NCI-H1417 (cell line): ENCODE data around the gene RAB7A.

Experiments
- DNase-seq, 3 experiments: peaks; one replicate each; lab custom pipeline; 2025; lab: John Stamatoyannopoulos, UW

The RAB7A gene

GRCh38 chr3:128853826-128854225, 127.8 kb downstream of the RAB7A start:
- no peak for DNase-seq

- no peak for DNase-seq
Observed at GRCh38 chr3:128854475-128854874, 128.5 kb downstream of the RAB7A start.

- no peak for DNase-seq
Observed at GRCh38 chr3:128855569-128855968, 129.6 kb downstream of the RAB7A start.

- DNase-seq = no peak
Observed at GRCh38 chr3:128858167-128858566, 132.2 kb downstream of the RAB7A start.

GRCh38 chr3:128859630-128860029, 133.6 kb downstream of the RAB7A start:
- peak in 2 of 3 experiments; percentile 17 to 20 for DNase-seq

- no peak for DNase-seq
Observed at GRCh38 chr3:128861491-128861890, 135.5 kb downstream of the RAB7A start.

GRCh38 chr3:128863560-128863959, 137.6 kb downstream of the RAB7A start:
- DNase-seq = no peak
